Stimulated activated CD8-positive, alpha-beta memory T cell treated with anti-CD3 and anti-CD28 coated beads, Interleukin-7, amount 100 ng/mL, for 1 hour (primary cell): ENCODE measurements around the gene TOB2.

ENCODE experiments used
- DNase-seq, 2 donors: peaks; one replicate each; pipeline ENCODE4 v3.0.0-alpha.2; 2020; ENCODE audit warnings: low read depth in 2 of 2

Gene TOB2

DNA sequence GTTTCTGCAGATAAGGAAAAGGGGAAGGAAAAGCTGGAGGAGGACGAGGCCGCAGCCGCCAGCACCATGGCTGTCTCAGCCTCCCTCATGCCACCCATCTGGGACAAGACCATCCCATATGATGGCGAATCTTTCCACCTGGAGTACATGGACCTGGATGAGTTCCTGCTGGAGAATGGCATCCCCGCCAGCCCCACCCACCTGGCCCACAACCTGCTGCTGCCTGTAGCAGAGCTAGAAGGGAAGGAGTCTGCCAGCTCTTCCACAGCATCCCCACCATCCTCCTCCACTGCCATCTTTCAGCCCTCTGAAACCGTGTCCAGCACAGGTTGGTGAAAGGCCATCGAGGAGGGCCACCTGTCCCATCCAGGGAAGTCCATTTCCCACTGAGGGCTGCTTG, 59.3 kb downstream of the TOB2 start:
- DNase-seq, result no peak

DNA sequence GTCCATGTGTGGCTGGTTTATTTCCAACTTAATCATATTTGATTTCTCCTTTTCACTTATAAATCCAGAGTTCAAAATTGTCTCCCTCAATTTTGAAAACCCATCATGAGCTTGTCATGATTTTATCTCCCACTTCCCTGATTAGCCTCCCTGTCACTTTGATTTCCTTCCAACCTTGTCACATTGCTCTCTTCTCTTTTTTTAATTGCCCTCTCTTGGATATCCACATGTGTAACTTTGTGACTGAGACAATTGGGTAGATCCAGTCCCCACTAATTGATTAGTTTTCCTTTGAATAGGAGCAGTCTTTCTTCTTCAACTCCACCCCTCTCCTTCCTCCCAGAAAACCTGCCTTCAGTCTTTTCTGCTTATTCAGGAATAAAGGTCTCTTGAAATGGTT, 62.5 kb downstream of the TOB2 start:
- DNase-seq, result no peak
